Erythroblast (primary cell): ENCODE measurements around the gene CTNND2.

Experiments
- DNase-seq, 2 experiments: peaks; one replicate each; lab custom pipeline; 2025; lab: John Stamatoyannopoulos, UW
- GATA1 ChIP-seq: IDR thresholded peaks from 2 replicates; pipeline ENCODE4 v1.6.1; 2011; ENCODE audit warnings: low read depth, mild to moderate bottlenecking, control low read depth, low read length, moderate library complexity
- POLR2A ChIP-seq: IDR thresholded peaks from 2 replicates; pipeline ENCODE4 v1.6.1; 2011; ENCODE audit warnings: mild to moderate bottlenecking, low read length

CTNND2 gene

DNA sequence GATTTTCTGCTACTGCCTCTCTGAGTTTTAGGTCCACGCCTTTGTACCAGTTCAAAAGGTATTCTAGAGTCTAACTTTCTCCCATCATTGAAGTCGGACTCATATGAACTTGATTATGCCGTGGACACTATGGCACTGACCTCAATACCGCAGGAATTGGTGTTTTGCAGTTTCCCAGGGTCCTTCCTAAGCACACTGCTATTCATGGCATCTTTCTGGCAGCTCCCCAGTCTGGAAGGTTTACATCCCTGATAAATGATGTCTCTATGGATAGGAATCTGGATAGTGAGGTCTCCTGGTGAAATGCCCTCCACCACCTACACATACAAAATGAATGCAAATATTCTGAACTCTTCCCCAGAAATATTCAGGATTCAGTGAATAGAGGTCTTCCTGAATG, 422.2 kb downstream of the CTNND2 start:
- no peak for DNase-seq
- TF ChIP-seq POLR2A (no peak), GATA1 (no peak)

DNA sequence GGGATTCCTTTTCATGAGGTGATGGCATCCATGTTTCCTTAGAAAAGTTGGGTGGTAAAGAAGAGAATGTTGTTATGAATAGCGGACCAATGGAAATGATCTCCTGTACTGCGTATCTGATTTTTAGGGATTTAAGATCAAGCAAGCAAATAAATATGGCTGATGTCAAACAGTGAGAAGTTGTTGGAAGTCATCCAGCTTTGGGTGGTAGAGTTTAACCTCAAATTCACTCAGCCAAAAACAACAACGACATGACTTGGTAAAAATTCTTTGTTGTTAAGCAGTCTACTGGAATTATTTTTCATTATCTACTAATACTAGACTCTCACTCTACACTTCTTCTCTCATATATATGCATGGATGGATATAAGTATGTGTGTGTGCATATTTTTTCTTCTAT, 426.5 kb downstream of the CTNND2 start:
- no peak for DNase-seq
- no peak for TF ChIP-seq POLR2A
- TF ChIP-seq GATA1 = no peak

DNA sequence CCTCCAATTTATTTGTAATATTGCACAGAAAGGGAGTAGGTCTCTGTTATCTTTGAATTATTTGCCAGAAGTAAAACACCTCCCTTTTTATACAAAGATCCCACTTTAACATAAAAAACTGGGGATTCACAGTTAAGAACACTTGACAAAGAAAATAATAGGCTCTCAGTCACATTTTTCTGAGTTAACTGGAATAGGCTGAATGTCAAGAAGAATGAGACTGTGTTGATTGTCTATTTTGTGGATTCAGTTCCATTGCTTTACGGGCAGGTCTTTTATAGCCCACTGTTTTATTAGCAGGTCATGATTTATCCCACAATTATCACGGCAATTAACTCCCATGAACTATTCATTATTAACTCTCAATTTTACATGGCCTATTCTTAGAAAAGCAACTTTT, 427.4 kb downstream of the CTNND2 start:
- TF ChIP-seq POLR2A (no peak), GATA1 (no peak)
- DNase-seq = no peak

DNA sequence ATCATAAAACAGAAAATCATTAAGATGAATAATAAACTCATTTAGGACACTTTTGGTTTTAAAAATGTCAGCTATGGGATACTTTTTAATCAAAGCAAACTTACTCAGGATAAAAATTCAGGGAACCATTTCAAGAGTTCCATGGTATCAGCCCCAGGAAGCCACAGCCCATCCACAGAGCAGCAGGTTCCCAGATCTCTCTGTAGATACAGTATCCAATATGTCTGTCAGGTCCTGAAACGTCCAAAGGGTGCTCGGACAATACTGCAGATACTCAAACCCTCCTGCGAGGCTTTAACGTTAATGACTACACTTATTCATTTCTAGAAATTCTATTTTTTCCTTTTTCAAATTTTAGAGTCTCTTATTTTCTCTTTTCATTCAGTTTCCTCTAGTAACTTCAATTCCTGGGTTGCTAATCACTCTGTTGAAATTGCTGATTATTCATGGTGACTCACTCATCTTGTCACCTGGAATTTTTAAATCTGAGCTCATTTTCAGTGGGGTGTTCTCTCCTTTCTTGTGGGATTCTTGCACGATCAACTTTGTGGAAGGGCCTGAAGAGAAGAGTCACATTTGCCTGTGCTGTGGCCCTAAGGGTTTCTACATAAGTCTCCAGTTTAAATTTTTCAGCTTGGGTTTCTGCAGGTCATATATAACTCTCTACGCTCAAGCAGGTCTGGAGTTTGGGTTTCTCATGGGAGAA, 435.8 kb downstream of the CTNND2 start:
- no peak for TF ChIP-seq POLR2A
- no peak for TF ChIP-seq GATA1
- no peak for DNase-seq

DNA sequence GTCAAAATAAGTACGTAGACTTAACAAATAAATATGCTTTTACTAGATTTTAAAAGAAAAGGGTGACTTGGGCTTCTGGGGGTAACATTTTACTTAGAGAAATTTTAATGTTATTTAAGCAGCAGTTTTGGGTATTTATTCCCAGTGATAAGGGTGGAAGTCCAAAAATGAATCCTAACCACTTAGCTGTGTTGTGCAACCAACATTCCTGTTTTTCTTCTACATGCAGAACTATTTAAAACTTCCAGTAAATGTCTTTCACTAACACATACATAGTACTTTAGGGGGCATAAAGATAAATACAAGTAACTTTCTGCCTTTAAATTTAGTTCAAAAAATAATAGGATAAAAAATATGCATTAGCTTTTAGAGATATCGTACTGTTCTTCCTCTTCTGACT, 436.7 kb downstream of the CTNND2 start:
- TF ChIP-seq POLR2A = no peak
- TF ChIP-seq GATA1 = no peak
- no peak for DNase-seq

DNA sequence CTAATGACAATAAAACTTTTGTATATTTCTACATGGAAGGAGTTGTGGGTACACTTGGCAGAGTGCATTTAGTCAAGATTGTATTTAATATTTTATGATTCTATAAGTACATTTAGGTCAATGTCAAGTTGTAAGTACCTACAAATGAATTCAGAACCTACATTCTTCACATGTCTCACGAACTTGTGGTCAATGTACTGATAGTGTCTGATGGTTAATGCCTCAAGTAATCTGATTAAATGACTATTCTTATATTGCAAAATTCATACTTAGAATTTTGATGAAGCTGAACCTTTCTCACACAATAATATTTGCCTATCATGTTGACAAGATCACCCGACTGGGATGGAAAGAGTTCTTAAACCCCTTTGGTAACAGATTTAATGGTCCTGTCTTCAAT, 444.5 kb downstream of the CTNND2 start:
- DNase-seq = no peak
- TF ChIP-seq POLR2A (no peak), GATA1 (no peak)

DNA sequence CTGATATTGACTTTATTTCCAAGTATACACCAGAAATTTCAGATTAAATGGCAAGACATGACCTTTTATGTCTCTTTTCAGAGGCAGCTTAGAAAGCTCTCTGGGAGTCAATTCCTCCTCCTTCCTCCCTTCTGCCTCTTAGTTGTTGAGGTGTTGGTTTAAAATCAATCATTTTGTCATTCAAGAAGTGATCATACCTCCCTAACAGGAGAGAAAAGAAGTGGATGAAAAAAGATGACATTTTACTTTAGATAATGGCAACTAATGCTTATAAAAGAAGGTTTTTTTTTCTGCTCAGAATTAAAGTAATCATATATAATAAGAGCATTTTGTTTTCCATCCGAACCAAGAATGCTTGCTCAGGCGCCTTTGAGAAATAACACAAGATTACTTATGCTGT, 448.7 kb downstream of the CTNND2 start:
- TF ChIP-seq POLR2A (no peak), GATA1 (no peak)
- no peak for DNase-seq

DNA sequence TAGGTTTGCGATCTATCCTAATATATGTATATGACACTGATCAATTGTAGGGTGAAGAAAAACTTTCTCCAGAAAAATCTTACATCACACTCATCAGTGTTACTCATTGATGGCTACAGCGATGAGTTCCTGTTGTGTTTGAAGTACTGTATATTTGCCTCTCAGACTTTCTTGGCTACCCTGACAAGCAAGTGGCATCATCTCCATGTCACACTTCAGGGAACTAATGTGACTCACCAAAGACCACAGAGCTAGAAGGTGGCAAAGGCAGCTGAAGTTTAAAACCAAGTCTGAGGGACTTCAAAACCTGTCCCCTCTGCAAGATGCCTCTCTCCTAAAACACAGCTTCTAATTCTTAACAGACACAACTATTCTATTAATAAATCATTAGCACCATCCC, 451.4 kb downstream of the CTNND2 start:
- DNase-seq = no peak
- TF ChIP-seq GATA1 = no peak
- no peak for TF ChIP-seq POLR2A

DNA sequence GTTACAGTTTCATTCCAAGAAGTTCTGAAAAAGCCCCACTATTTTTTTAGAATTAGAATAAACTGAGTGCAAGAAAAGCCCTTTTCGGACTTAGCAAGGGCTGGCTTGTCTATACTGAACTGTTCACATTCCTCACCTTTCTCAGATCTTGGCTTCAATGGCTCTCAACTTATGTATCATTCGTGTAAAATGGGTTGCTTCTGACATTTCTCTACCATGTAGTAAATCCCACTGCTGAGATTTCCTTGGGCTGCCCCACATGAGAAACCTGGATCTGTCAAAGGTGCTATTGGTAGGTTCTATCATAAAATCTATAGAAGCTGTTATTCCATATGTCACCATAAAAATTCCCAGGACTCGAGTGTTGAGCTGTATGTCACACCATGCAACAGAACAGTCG, 454.3 kb downstream of the CTNND2 start:
- no peak for DNase-seq
- TF ChIP-seq GATA1 (no peak), POLR2A (no peak)

DNA sequence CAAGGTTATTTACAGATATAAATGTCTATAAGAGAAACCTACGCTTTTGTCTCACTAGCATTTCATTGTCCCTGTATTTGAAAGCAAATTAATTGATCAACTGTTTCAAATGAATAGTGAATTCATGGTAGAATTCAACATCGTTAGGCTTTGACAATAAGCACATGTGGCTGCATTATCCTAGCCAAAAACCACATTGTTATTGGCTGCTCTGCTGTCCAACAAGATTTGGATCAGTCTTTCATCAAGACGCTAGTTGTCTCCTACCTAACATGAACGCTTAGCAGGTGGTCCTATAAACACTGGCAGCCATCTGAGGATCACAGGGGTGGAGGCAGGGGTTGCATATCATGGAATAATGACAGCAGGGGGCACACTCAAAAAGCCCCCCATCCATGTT, 455.0 kb downstream of the CTNND2 start:
- no peak for DNase-seq

DNA sequence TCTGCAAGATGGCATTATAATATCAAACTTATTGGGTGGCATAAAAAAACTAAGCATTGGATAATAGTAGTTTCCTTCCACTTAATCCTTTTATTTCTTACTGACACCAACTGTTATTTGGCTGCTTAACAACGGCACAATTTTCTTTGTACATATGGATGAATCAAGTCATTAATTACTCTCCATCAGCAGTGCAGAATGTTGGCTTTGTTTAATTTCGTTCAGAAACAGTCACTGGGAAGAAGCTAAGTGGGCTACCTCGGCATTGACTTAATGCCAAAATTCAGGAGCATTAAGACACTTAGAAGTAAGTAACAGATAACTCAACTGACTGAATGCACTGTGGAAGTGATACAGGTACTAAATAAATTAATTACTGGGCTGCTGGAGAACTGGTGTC, 460.4 kb downstream of the CTNND2 start:
- no peak for TF ChIP-seq GATA1
- TF ChIP-seq POLR2A = no peak
- no peak for DNase-seq

More for the DNA sequence above, 455.0 kb downstream of the CTNND2 start:
- TF ChIP-seq POLR2A (no peak), GATA1 (no peak)

DNA sequence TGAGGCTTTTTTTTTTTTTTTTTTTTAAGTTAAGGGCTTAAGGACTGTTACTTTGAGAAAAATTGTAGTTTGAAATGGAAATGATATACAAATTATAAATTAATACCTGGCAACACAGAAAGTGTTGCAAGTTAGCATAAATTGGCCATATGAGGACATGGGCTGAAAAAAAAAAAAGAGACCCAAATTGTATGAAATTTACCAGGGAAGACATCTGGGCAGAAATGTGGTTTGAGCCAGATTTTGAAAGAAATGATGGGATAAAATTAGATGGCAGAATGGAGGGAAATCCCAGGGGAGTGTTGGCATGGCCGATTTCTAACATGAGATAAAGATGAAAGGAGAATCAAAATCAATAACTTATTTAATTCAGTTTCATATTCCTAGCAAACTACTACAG, 472.1 kb downstream of the CTNND2 start:
- no peak for TF ChIP-seq POLR2A
- TF ChIP-seq GATA1 = no peak
- DNase-seq = no peak

DNA sequence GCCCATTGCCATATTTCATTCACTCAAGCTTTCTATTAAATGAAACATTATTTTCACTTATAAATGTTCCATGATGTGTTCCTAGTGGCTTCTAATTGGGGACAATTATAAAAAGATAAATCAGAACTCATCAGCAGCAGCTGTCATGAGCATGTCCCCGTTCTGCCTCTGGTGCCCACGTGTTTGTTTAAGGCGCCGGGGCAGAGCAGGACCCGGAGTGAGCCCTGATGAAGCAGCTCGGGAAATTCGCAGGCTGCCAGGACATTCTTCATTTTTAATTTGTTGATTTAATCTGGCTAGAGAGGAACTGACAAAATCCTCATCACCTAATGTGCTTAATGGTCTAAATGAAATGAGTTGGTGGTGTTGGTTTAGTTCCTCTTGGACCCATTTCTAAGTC, 475.0 kb downstream of the CTNND2 start:
- TF ChIP-seq POLR2A (no peak), GATA1 (no peak)
- no peak for DNase-seq

DNA sequence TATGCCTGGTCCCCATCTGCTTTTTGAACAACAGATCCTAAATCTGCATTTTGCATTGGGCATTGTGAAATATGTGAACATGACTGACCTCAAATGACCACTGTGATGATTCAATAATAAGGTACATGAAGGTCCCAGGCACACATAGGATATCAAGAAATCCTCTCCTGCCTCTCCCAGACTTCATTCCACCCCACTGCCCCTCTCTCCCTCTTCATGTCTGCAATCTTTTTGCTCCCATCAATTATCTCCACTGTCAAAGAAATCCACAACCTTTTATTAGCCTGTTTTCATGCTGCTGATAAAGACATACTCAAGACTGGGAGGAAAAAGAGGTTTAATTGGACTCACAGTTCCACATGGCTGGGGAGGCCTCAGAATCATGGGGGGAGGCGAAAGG, 476.7 kb downstream of the CTNND2 start:
- no peak for DNase-seq
- TF ChIP-seq GATA1 (no peak), POLR2A (no peak)

DNA sequence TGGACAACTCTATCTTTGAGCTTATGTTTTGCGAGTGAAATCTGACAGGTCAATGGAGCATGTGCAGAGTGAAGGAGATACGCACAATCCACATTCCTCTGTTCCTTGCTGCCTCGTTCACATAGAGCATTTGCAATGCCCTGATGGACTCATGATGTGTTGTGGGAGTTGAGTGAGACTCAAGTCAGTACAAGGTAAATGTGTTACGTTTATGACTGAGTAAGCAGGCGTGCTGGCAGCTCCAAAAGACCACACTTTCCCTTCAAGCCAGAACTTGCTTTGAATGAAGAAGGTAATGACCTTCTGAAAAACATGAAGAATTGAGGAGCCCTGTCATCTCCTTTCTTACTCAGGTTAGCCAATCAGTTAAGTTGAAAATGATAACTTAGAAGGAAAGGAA, 477.8 kb downstream of the CTNND2 start:
- DNase-seq = no peak
- TF ChIP-seq POLR2A = no peak
- TF ChIP-seq GATA1 = no peak

DNA sequence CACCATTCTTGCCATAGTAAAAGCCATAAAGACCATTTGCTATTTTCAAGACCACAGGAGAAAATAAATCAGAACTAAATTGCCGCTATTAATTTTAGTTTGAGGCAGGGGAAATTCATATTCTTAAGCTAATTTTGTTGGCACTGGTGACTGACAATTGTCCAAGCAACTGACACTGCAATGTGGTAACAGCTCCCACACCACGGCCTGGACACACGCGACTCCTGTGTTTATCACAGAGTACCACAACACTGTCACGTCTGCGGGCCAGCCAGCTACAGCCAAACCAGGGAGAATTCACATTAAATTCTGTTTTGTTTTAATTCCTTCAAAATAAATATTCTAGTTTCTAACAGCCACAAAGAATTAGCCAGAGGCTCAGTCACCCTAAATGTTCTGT, 481.9 kb downstream of the CTNND2 start:
- TF ChIP-seq GATA1 = no peak
- TF ChIP-seq POLR2A = no peak
- no peak for DNase-seq
